Measurements from ENCODE around the gene LIPC. TPM values are rescaled to one million over a fixed set of nuclear protein-coding genes. Genes with fewer than 3 reads are reported as not detected.

LIPC gene
- total RNA-seq, 2 experiments from 2014 or later, result 1.5 to 3.9 TPM

GRCh38 chr15:58409861-58410260 is 21.9 kb upstream of the LIPC start:
- no peaks in the 10 kb centered on the region for H3K27me3 Mint-ChIP-seq
- peaks cover 2% of the 10 kb centered on the region for H3K36me3 Mint-ChIP-seq (ENCODE audit: low read depth)
- peak overlapping the region; percentile 74 for H3K4me3 Mint-ChIP-seq
- POLR2A ChIA-PET, result no interaction called here
- no peak for DNase-seq
- H3K4me1 Mint-ChIP-seq, result peaks cover 25% of the 10 kb centered on the region
- H3K9me3 Mint-ChIP-seq, result no peaks in the 10 kb centered on the region
- CTCF ChIA-PET, result interaction anchor here (1.0 to 1.4 kb wide), 2 partner anchors 8 to 62 kb away, joined by 4 to 6 read pairs; no protein-coding TSS in a partner anchor
- H3K27ac Mint-ChIP-seq, result peak overlapping the region; percentile 96

DNA sequence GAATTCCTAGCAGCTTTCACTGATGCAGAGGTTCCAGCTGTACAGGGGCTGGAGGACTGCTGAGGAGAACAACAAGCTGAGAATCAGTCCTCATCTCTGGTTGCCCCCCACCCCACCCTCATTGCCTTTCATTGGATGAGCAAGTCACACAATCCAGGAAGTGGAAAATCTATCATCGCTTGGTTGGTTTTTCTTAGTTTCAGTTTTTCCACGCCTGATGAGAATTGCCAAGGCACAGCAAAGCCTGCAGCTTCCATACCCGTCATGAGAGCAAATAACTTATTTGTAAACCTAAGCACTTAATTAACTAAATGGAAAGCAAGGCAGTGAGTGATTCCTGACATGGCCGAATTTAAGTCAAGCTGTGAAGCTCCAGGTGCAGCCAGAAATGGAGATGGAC is 21.4 kb upstream of the LIPC start:
- POLR2A ChIA-PET, result no interaction called here
- H3K27me3 Mint-ChIP-seq, result no peaks in the 10 kb centered on the region
- peak; percentile 58 for DNase-seq

GRCh38 chr15:58413253-58413652 is 18.5 kb upstream of the LIPC start:
- no peaks in the 10 kb centered on the region for H3K27me3 Mint-ChIP-seq
- H3K4me1 Mint-ChIP-seq, result peaks cover 25% of the 10 kb centered on the region
- peaks cover 3% of the 10 kb centered on the region for H3K9me3 Mint-ChIP-seq
- ChIA-PET CTCF (no interaction called here), POLR2A (no interaction called here)
- no peak for DNase-seq
- no peak overlapping the region for H3K27ac Mint-ChIP-seq
- peaks cover 5% of the 10 kb centered on the region for H3K36me3 Mint-ChIP-seq (ENCODE audit: low read depth)
- H3K4me3 Mint-ChIP-seq, result no peak overlapping the region

More for the DNA sequence above, 21.4 kb upstream of the LIPC start:
- Mint-ChIP-seq H3K36me3 (ENCODE audit: low read depth) (peaks cover 2% of the 10 kb centered on the region), H3K9me3 (no peaks in the 10 kb centered on the region), H3K4me3 (peak overlapping the region; percentile 74), H3K4me1 (peaks cover 25% of the 10 kb centered on the region), H3K27ac (peak overlapping the region; percentile 96)
- CTCF ChIA-PET, result interaction anchor here (0.6 to 1.4 kb wide), 7 partner anchors 8 to 305 kb away, joined by 3 to 6 read pairs (median 3); no protein-coding TSS in a partner anchor

GRCh38 chr15:58415636-58416035 is 16.2 kb upstream of the LIPC start:
- Mint-ChIP-seq H3K27ac (no peak overlapping the region), H3K36me3 (ENCODE audit: low read depth) (peaks cover 6% of the 10 kb centered on the region), H3K9me3 (peaks cover 3% of the 10 kb centered on the region), H3K4me3 (no peak overlapping the region), H3K4me1 (peaks cover 9% of the 10 kb centered on the region), H3K27me3 (no peaks in the 10 kb centered on the region)
- ChIA-PET POLR2A (no interaction called here), CTCF (no interaction called here)
- DNase-seq, result no peak

DNA sequence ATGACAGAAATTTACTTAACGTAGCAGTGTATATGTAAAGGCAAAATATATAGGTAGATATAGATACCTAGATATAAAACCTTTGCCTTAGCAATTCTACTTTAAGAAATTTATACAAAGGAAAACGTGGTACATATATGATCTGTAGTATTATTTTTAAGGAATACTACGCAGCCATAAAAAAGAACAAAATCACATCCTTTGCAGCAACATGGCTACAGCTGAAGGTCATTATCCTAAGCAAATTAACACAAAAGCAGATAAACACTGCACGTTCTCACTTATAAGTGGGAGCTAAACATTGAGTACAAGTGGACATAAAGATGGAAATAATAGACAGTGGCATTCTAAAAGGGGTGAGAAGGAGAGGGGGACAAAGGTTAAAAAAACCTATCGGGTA is 14.8 kb upstream of the LIPC start:
- DNase-seq, result no peak
- Mint-ChIP-seq H3K9me3 (peaks cover 3% of the 10 kb centered on the region), H3K27ac (no peak overlapping the region), H3K27me3 (no peaks in the 10 kb centered on the region), H3K4me3 (no peak overlapping the region), H3K36me3 (ENCODE audit: low read depth) (peaks cover 6% of the 10 kb centered on the region), H3K4me1 (no peaks in the 10 kb centered on the region)
- ChIA-PET CTCF (interaction anchor here (0.8 to 1.5 kb wide), 4 partner anchors 9 to 24 kb away, joined by 3 to 6 read pairs (median 3); no protein-coding TSS in a partner anchor), POLR2A (no interaction called here)

DNA sequence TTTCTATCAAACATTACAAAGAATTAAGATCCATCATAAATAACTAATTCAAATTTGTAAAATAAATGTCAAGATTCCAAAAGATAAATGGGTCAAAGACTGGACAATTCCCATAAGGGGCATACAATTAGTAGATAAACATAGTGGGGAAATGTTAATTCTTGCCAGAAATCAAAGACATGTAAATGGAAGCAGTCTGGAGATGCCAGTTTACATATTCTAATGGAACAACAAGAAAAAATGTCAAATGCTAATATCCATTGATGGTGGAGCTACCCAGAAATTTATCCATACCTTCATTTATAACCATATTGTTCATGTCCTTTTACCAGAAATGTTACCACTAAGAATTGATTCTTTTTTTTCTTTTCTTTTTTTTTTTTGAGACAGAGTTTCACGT is 13.7 kb upstream of the LIPC start:
- Mint-ChIP-seq H3K27ac (no peak overlapping the region), H3K9me3 (peaks cover 3% of the 10 kb centered on the region), H3K4me1 (no peaks in the 10 kb centered on the region), H3K27me3 (no peaks in the 10 kb centered on the region), H3K36me3 (ENCODE audit: low read depth) (peaks cover 6% of the 10 kb centered on the region), H3K4me3 (no peak overlapping the region)
- DNase-seq, result no peak
- CTCF ChIA-PET, result interaction anchor here (1.1 to 1.5 kb wide), 2 partner anchors 8 to 23 kb away, joined by 3 to 4 read pairs; no protein-coding TSS in a partner anchor
- POLR2A ChIA-PET, result no interaction called here

DNA sequence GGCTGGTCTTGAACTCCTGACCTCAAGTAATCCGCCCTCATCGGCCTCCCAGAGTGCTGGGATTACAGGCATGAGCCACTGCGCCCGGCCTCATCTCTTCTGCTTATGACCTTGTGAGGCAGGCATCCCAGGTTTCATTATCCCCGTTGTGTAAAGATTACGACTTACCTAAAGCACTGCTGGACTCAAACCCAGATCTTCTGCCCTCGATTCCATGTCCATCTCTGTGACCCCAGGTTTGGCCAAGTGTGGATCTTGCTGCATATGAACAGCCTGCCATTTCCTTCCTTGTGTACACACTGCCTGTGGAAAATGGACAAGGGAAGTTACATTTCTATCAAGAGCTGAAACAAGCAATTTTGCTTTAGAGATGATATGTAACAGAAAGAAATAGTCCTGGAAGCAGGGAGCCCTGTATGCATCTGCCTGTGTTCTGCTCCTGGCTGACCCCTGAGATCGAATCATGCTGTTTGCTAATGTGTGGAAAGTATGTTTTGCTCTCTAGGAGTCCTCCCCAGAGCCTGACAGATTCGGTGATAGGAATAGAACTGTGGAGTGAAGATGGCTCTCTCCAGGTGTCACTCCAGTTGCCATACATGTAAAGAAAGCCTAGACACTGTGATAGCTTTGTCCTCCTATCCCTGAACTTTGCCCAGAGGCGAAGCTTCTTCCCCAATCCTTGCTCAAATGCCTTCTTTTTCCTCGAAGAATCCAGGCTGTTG is 11.8 kb upstream of the LIPC start:
- Mint-ChIP-seq H3K36me3 (ENCODE audit: low read depth) (peaks cover 4% of the 10 kb centered on the region), H3K9me3 (peaks cover 3% of the 10 kb centered on the region), H3K27me3 (no peaks in the 10 kb centered on the region), H3K4me3 (no peak overlapping the region), H3K27ac (no peak overlapping the region), H3K4me1 (no peaks in the 10 kb centered on the region)
- ChIA-PET POLR2A (interaction anchor here (0.6 kb wide), 1 partner anchor 289 kb away, joined by 3 read pairs; no protein-coding TSS in a partner anchor), CTCF (no interaction called here)
- DNase-seq, result no peak

- CTCF ChIA-PET, result no interaction called here
- no peaks in the 10 kb centered on the region for H3K27me3 Mint-ChIP-seq
- POLR2A ChIA-PET, result interaction anchor here (0.6 kb wide), 1 partner anchor 288 kb away, joined by 3 read pairs; no protein-coding TSS in a partner anchor
- H3K36me3 Mint-ChIP-seq (ENCODE audit: low read depth), result peaks cover 4% of the 10 kb centered on the region
- no peak for DNase-seq
- H3K27ac Mint-ChIP-seq, result no peak overlapping the region
- H3K9me3 Mint-ChIP-seq, result peaks cover 3% of the 10 kb centered on the region
- no peaks in the 10 kb centered on the region for H3K4me1 Mint-ChIP-seq
- H3K4me3 Mint-ChIP-seq, result no peak overlapping the region
These were observed 11.2 kb upstream of the LIPC start for GRCh38 chr15:58420579-58421043.

DNA sequence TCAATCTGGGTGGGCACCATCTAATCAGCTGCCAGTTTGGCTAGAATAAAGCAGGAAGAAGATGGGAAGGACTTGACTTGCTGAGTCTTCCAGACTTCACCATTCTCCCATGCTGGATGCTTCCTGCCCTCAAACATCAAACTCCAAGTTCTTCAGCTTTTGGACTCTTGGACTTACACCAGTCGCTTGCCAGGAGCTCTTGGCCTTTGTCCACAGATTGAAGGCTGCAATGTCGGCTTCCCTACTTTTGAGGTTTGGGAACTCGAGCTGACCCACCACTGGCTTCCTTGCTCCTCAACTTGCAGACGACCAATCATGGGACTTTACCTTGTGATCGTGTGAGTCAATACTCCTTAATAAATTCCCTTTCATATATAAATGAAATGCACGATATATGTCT is 8.6 kb upstream of the LIPC start:
- Mint-ChIP-seq H3K27me3 (no peaks in the 10 kb centered on the region), H3K9me3 (no peaks in the 10 kb centered on the region), H3K27ac (peak overlapping the region; percentile 25), H3K4me3 (no peak overlapping the region), H3K4me1 (no peaks in the 10 kb centered on the region), H3K36me3 (ENCODE audit: low read depth) (peaks cover 1% of the 10 kb centered on the region)
- ChIA-PET CTCF (no interaction called here), POLR2A (no interaction called here)
- no peak for DNase-seq

DNA sequence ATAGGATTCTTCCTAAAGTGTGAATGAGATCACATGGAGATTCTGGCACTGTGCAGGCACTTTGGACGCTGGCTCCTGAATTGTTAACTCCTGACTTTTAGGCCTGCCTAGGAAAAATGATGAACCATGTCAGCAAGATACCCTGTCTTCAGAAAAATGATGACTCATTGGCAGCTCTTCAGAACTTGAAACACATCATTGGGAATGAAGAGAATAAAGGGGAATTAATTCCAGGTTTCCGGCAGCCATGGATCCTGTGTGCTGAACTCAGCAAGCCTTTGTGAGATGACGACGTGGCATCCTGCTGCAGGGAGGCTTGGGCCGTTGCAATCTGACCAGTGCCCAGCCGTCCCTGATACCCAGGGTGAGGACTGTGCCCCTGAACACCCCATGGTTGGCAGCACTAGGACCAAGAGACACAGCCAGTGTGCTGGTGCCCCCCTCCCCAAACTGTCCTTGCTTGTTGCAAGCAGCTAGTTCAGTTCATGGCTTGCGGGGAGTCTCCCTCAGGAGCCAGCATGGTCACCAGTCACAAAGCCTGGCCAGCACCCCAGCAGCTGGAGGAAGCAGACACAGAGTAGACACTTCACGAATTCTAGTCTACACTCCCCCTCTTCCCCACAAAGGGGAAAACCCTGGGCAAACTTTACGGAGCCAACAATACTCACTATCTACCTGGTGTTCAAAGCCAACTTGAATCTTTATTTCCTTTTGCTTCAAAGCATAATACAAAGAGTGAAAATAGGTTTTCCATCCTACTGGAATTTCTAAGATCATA is 7.8 kb upstream of the LIPC start:
- Mint-ChIP-seq H3K9me3 (no peaks in the 10 kb centered on the region), H3K4me1 (no peaks in the 10 kb centered on the region), H3K4me3 (no peak overlapping the region), H3K36me3 (ENCODE audit: low read depth) (peaks cover 1% of the 10 kb centered on the region), H3K27ac (no peak overlapping the region), H3K27me3 (no peaks in the 10 kb centered on the region)
- DNase-seq, result no peak
- POLR2A ChIA-PET, result no interaction called here
- CTCF ChIA-PET, result no interaction called here

DNA sequence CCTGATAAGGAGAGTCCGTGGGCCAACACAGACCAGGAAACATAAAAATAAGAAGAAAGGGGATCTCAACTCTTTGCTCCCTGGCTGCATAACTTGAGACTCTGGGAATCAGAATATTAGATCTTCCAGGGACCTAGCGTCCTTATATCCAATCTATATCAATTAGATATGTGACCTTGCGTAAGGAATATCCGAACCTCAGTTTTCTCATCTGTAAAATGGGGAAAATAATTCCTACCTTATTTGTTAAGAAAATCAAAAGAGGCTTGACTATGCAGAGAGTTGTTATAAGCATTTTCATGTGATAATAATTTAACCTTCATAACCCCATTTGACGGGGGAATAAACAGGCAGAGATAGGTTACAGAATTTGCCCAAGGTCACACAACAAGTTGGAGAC is 7.1 kb upstream of the LIPC start:
- DNase-seq, result no peak
- H3K27me3 Mint-ChIP-seq, result no peaks in the 10 kb centered on the region
- no peaks in the 10 kb centered on the region for H3K4me1 Mint-ChIP-seq
- POLR2A ChIA-PET, result no interaction called here
- no peak overlapping the region for H3K27ac Mint-ChIP-seq
- no peaks in the 10 kb centered on the region for H3K9me3 Mint-ChIP-seq
- H3K36me3 Mint-ChIP-seq (ENCODE audit: low read depth), result no peaks in the 10 kb centered on the region
- CTCF ChIA-PET, result no interaction called here
- H3K4me3 Mint-ChIP-seq, result no peak overlapping the region

DNA sequence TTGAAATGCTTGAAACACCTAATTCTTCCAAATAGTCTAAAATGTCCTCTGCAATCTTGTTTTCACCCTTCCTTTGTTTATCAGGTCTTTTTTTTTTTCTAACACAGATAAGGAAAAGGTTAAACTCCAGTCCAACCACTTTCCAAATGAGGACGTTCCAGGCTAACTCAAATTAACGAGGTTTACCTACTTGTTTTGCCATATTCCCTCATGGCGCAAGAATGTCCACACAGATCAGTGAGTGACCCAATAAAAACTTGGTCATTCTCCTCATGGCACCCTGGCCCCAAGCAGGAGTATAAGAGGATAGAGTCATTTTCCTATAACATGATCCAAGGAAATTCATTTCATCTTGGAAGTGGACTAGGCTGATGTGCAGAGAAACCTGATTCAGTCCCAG is 6.6 kb upstream of the LIPC start:
- Mint-ChIP-seq H3K4me3 (no peak overlapping the region), H3K36me3 (ENCODE audit: low read depth) (no peaks in the 10 kb centered on the region), H3K4me1 (no peaks in the 10 kb centered on the region), H3K9me3 (no peaks in the 10 kb centered on the region), H3K27ac (no peak overlapping the region), H3K27me3 (no peaks in the 10 kb centered on the region)
- DNase-seq, result no peak
- POLR2A ChIA-PET, result no interaction called here
- CTCF ChIA-PET, result no interaction called here

- Mint-ChIP-seq H3K36me3 (ENCODE audit: low read depth) (no peaks in the 10 kb centered on the region), H3K4me1 (no peaks in the 10 kb centered on the region), H3K4me3 (no peak overlapping the region), H3K27ac (no peak overlapping the region), H3K27me3 (no peaks in the 10 kb centered on the region), H3K9me3 (no peaks in the 10 kb centered on the region)
- POLR2A ChIA-PET, result no interaction called here
- CTCF ChIA-PET, result interaction anchor here (0.6 to 0.7 kb wide), 2 partner anchors 9 to 415 kb away, joined by 3 read pairs; no protein-coding TSS in a partner anchor
- no peak for DNase-seq
These were observed 6.0 kb upstream of the LIPC start for GRCh38 chr15:58425834-58426233.

Data from activated CD4-positive, alpha-beta T cell treated with anti-CD3 and anti-CD28 coated beads, Interleukin-2, amount 10 ng/mL, durations not matched to agents 7 days and 5 days (primary cell).